SK-N-SH treated with all-trans-retinoic acid at 6 μM for 48 hours (cell line): ENCODE data around the gene CDK5RAP2.

Experiments
- ATAC-seq: fragments of 200-7000 bp; cut with Tn5 transposase; 3 replicates; pipeline ENCODE4 v1.9.1; 2020; ENCODE audit warnings: mild to moderate bottlenecking, moderate library complexity
- ARNTL ChIP-seq: fragments of 450-650 bp; formaldehyde crosslinking; IDR thresholded peaks from 2 replicates; pipeline ENCODE4 v1.5.0; 2020; ENCODE audit warnings: low read depth, mild to moderate bottlenecking, moderate library complexity, borderline replicate concordance
- BACH2 ChIP-seq: fragments of 250-450 bp; sonication (Bioruptor Pico); IDR thresholded peaks from 2 replicates; pipeline ENCODE4 v1.9.0; 2021; ENCODE audit warnings: mild to moderate bottlenecking, borderline replicate concordance
- CREB5 ChIP-seq: fragments of 250-450 bp; sonication (Bioruptor Pico); IDR thresholded peaks from 2 replicates; pipeline ENCODE4 v1.5.1; 2020; ENCODE audit warnings: low read depth, mild to moderate bottlenecking, moderate library complexity
- CSDC2 ChIP-seq: fragments of 250-450 bp; sonication (Bioruptor Pico); IDR thresholded peaks from 2 replicates; pipeline ENCODE4 v1.5.0; 2020; ENCODE audit warnings: mild to moderate bottlenecking, moderate library complexity
- GLIS3 ChIP-seq: fragments of 250-450 bp; sonication (Bioruptor Pico); IDR thresholded peaks from 2 replicates; pipeline ENCODE4 v1.5.0; 2020; ENCODE audit warnings: mild to moderate bottlenecking, moderate library complexity
- ISL1 ChIP-seq: fragments of 250-450 bp; sonication (Bioruptor Pico); IDR thresholded peaks from 2 replicates; pipeline ENCODE4 v2.1.2; 2022; ENCODE audit warnings: mild to moderate bottlenecking, moderate library complexity
- OSR1 ChIP-seq: fragments of 250-450 bp; sonication (Bioruptor Pico); IDR thresholded peaks from 2 replicates; pipeline ENCODE4 v1.8.0; 2022; ENCODE audit warnings: moderate library complexity, mild to moderate bottlenecking, inconsistent platforms
- PATZ1 ChIP-seq: fragments of 250-450 bp; sonication (Bioruptor Pico); IDR thresholded peaks from 2 replicates; pipeline ENCODE4 v1.8.0; 2020; ENCODE audit warnings: mild to moderate bottlenecking, moderate library complexity, borderline replicate concordance
- RARB ChIP-seq: fragments of 250-450 bp; sonication (Bioruptor Pico); IDR thresholded peaks from 2 replicates; pipeline ENCODE4 v1.8.0; 2021; ENCODE audit warnings: mild to moderate bottlenecking, moderate library complexity
- SNAI2 ChIP-seq: fragments of 250-450 bp; sonication (Bioruptor Pico); IDR thresholded peaks from 2 replicates; pipeline ENCODE4 v1.5.0; 2020; ENCODE audit warnings: mild to moderate bottlenecking, moderate library complexity
- TCF4 ChIP-seq: fragments of 250-450 bp; sonication (Bioruptor Pico); IDR thresholded peaks from 2 replicates; pipeline ENCODE4 v1.8.0; 2021; ENCODE audit warnings: mild to moderate bottlenecking, moderate library complexity, borderline replicate concordance
- TOX ChIP-seq: fragments of 250-450 bp; sonication (Bioruptor Pico); IDR thresholded peaks from 2 replicates; pipeline ENCODE4 v1.8.0; 2021; ENCODE audit warnings: mild to moderate bottlenecking, moderate library complexity, borderline replicate concordance
- ZC3H10 ChIP-seq: fragments of 250-450 bp; sonication (Bioruptor Pico); IDR thresholded peaks from 2 replicates; pipeline ENCODE4 v1.5.1; 2021; ENCODE audit warnings: mild to moderate bottlenecking, moderate library complexity
- ZFP3 ChIP-seq: fragments of 250-450 bp; sonication (Bioruptor Pico); IDR thresholded peaks from 2 replicates; pipeline ENCODE4 v1.5.0; 2020; ENCODE audit warnings: mild to moderate bottlenecking, moderate library complexity
- ZFP30 ChIP-seq: fragments of 450-650 bp; formaldehyde crosslinking; IDR thresholded peaks from 2 replicates; pipeline ENCODE4 v1.5.0; 2022; ENCODE audit warnings: mild to moderate bottlenecking, moderate library complexity
- ZNF70 ChIP-seq: fragments of 450-650 bp; formaldehyde crosslinking; IDR thresholded peaks from 2 replicates; pipeline ENCODE4 v1.5.0; 2020; ENCODE audit warnings: mild to moderate bottlenecking, moderate library complexity
- ZNF8 ChIP-seq: fragments of 450-650 bp; formaldehyde crosslinking; IDR thresholded peaks from 2 replicates; pipeline ENCODE4 v1.5.0; 2020; ENCODE audit warnings: mild to moderate bottlenecking, moderate library complexity
- TF ChIP-seq, protein P1 (sequence below): fragments of 250-450 bp; sonication (Bioruptor Pico); IDR thresholded peaks from 2 replicates; pipeline ENCODE4 v1.5.1; 2021; ENCODE audit warnings: mild to moderate bottlenecking, moderate library complexity
- TF ChIP-seq, protein P2 (sequence below): fragments of 250-450 bp; sonication (Bioruptor Pico); IDR thresholded peaks from 2 replicates; pipeline ENCODE4 v1.5.0; 2020; ENCODE audit warnings: mild to moderate bottlenecking, moderate library complexity

CDK5RAP2 gene

GRCh38 chr9:120567081-120567480, 12.9 kb downstream of the CDK5RAP2 start:
- no peak for ATAC-seq

GRCh38 chr9:120564589-120564988, 15.4 kb downstream of the CDK5RAP2 start:
- no peak for TF ChIP-seq ISL1 (CRISPR knock-in tag)
- TF ChIP-seq TCF4: no peak
- TF ChIP-seq BACH2 (CRISPR knock-in tag): no peak
- TF ChIP-seq CREB5 (CRISPR knock-in tag): no peak
- TF ChIP-seq, protein P1, sequence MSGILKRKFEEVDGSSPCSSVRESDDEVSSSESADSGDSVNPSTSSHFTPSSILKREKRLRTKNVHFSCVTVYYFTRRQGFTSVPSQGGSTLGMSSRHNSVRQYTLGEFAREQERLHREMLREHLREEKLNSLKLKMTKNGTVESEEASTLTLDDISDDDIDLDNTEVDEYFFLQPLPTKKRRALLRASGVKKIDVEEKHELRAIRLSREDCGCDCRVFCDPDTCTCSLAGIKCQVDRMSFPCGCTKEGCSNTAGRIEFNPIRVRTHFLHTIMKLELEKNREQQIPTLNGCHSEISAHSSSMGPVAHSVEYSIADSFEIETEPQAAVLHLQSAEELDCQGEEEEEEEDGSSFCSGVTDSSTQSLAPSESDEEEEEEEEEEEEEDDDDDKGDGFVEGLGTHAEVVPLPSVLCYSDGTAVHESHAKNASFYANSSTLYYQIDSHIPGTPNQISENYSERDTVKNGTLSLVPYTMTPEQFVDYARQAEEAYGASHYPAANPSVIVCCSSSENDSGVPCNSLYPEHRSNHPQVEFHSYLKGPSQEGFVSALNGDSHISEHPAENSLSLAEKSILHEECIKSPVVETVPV (CRISPR knock-in tag): no peak
- TF ChIP-seq ARNTL (CRISPR knock-in tag): no peak
- TF ChIP-seq ZFP30 (CRISPR knock-in tag): no peak
- TF ChIP-seq, protein P2, sequence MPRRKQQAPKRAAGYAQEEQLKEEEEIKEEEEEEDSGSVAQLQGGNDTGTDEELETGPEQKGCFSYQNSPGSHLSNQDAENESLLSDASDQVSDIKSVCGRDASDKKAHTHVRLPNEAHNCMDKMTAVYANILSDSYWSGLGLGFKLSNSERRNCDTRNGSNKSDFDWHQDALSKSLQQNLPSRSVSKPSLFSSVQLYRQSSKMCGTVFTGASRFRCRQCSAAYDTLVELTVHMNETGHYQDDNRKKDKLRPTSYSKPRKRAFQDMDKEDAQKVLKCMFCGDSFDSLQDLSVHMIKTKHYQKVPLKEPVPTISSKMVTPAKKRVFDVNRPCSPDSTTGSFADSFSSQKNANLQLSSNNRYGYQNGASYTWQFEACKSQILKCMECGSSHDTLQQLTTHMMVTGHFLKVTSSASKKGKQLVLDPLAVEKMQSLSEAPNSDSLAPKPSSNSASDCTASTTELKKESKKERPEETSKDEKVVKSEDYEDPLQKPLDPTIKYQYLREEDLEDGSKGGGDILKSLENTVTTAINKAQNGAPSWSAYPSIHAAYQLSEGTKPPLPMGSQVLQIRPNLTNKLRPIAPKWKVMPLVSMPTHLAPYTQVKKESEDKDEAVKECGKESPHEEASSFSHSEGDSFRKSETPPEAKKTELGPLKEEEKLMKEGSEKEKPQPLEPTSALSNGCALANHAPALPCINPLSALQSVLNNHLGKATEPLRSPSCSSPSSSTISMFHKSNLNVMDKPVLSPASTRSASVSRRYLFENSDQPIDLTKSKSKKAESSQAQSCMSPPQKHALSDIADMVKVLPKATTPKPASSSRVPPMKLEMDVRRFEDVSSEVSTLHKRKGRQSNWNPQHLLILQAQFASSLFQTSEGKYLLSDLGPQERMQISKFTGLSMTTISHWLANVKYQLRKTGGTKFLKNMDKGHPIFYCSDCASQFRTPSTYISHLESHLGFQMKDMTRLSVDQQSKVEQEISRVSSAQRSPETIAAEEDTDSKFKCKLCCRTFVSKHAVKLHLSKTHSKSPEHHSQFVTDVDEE: no peak
- TF ChIP-seq ZFP3: no peak
- TF ChIP-seq ZNF70 (CRISPR knock-in tag): no peak
- no peak for TF ChIP-seq ZC3H10 (CRISPR knock-in tag)

More at GRCh38 chr9:120567081-120567480, 12.9 kb downstream of the CDK5RAP2 start:
- TF ChIP-seq, protein P2: no peak
- TF ChIP-seq RARB (CRISPR knock-in tag) (no peak), CREB5 (CRISPR knock-in tag) (no peak), TOX (CRISPR knock-in tag) (no peak), ZFP30 (CRISPR knock-in tag) (no peak), PATZ1 (CRISPR knock-in tag) (no peak), ZNF70 (CRISPR knock-in tag) (no peak), SNAI2 (CRISPR knock-in tag) (no peak), ARNTL (CRISPR knock-in tag) (no peak), ISL1 (CRISPR knock-in tag) (no peak), TCF4 (no peak)

DNA sequence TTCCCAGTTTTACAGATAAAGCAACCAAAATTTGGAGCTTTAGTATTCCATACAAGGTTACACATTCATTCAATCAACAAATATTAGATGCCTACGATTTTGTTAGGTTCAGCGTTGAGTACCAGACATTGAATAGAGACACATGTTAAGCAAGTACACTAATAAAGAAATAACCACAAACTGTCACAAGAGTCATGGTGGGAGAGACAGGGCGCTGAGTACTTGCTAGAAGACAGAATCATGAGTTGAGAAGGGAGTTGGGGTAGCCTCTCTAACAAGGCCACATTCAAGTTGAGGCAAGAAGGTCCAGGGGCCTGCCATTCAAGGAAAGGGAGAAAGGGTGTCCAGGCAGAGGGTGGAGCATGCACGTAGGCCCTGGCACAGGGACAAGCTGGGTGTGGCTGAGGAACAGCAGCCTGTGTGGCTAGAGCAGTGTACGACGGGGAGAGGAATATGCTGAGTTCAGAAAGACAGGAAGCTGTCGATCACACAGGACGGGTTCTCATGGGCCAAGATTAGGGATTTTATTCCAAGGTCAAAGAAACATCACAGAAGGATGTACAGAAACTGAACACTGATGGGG, 17.0 kb downstream of the CDK5RAP2 start:
- no peak for ATAC-seq
- TF ChIP-seq SNAI2 (CRISPR knock-in tag): no peak
- no peak for TF ChIP-seq BACH2 (CRISPR knock-in tag)
- TF ChIP-seq CSDC2 (CRISPR knock-in tag): no peak
- no peak for TF ChIP-seq ZFP30 (CRISPR knock-in tag)
- TF ChIP-seq ZNF70 (CRISPR knock-in tag): no peak
- no peak for TF ChIP-seq ZNF8 (CRISPR knock-in tag)
- TF ChIP-seq, protein P1 (CRISPR knock-in tag): no peak
- no peak for TF ChIP-seq GLIS3
- TF ChIP-seq ARNTL (CRISPR knock-in tag): no peak
- no peak for TF ChIP-seq OSR1 (CRISPR knock-in tag)
- no peak for TF ChIP-seq PATZ1 (CRISPR knock-in tag)
- no peak for TF ChIP-seq CREB5 (CRISPR knock-in tag)

More at GRCh38 chr9:120564589-120564988, 15.4 kb downstream of the CDK5RAP2 start:
- no peak for ATAC-seq
